ENCODE measurements around the gene ACAD11.

GRCh38 chr3:132606085-132606484, 53.5 kb downstream of the ACAD11 start:
- no peak for TF ChIP-seq POLR2AphosphoS5 (IDR thresholded peaks at IDR 0.05)
- TF ChIP-seq CTCF (IDR thresholded peaks at IDR 0.05), result no peak
- no peak for TF ChIP-seq POLR2A (IDR thresholded peaks at IDR 0.05)

Measured in upper lobe of left lung (tissue), 4 donors.